Stimulated activated effector memory CD8-positive, alpha-beta T cell treated with anti-CD3 and anti-CD28 coated beads, Interleukin-12 subunit alpha, Interleukin-12 subunit beta, amount 100 ng/mL, for 72 hours (primary cell): ENCODE data around the gene TMEM158.

ENCODE experiments used
- ATAC-seq: fragments of 150-1000 bp; cut with Tn5 transposase; 2 replicates; pipeline ENCODE4 v1.10.0; 2021
- DNase-seq, 2 donors: peaks; one replicate each; pipeline ENCODE4 v3.0.0; 2021 to 2022; ENCODE audit warnings: low spot score in 2 of 2
- H3K27ac Mint-ChIP-seq: one replicate; pipeline ENCODE4 v1.8.0; 2022; ENCODE audit warnings: mild to moderate bottlenecking, mixed read lengths
- H3K36me3 Mint-ChIP-seq: one replicate; pipeline ENCODE4 v1.8.0; 2022; ENCODE audit warnings: mild to moderate bottlenecking, mixed read lengths
- H3K4me1 Mint-ChIP-seq: one replicate; pipeline ENCODE4 v1.8.0; 2022; ENCODE audit warnings: mixed read lengths
- H3K4me3 Mint-ChIP-seq: one replicate; pipeline ENCODE4 v1.8.0; 2022; ENCODE audit warnings: mild to moderate bottlenecking, mixed read lengths
- H3K9me3 Mint-ChIP-seq: one replicate; pipeline ENCODE4 v1.8.0; 2022; ENCODE audit warnings: mixed read lengths

TMEM158 gene

GRCh38 chr3:45218578-45219390, 7.3 kb downstream of the TMEM158 start:
- no peak for DNase-seq
- H3K36me3 Mint-ChIP-seq, result no peaks in the 10 kb centered on the region
- no peak for ATAC-seq
- no peak overlapping the region for H3K4me3 Mint-ChIP-seq
- H3K4me1 Mint-ChIP-seq, result no peaks in the 10 kb centered on the region
- no peak overlapping the region for H3K27ac Mint-ChIP-seq
- no peaks in the 10 kb centered on the region for H3K9me3 Mint-ChIP-seq

- Mint-ChIP-seq H3K9me3 (no peaks in the 10 kb centered on the region), H3K4me1 (no peaks in the 10 kb centered on the region), H3K36me3 (no peaks in the 10 kb centered on the region), H3K27ac (no peak overlapping the region), H3K4me3 (no peak overlapping the region)
- no peak for DNase-seq
- ATAC-seq, result no peak
These were observed 10.0 kb downstream of the TMEM158 start for GRCh38 chr3:45216021-45216609.

- Mint-ChIP-seq H3K36me3 (no peaks in the 10 kb centered on the region), H3K9me3 (no peaks in the 10 kb centered on the region), H3K4me3 (no peak overlapping the region), H3K27ac (no peak overlapping the region), H3K4me1 (peaks cover 4% of the 10 kb centered on the region)
- no peak for ATAC-seq
- no peak for DNase-seq
These were observed 10.6 kb downstream of the TMEM158 start for GRCh38 chr3:45215466-45215865.

- no peak for DNase-seq
- ATAC-seq, result no peak
- Mint-ChIP-seq H3K27ac (no peak overlapping the region), H3K36me3 (no peaks in the 10 kb centered on the region), H3K9me3 (no peaks in the 10 kb centered on the region), H3K4me1 (peaks cover 6% of the 10 kb centered on the region), H3K4me3 (no peak overlapping the region)
These were observed 11.9 kb downstream of the TMEM158 start for GRCh38 chr3:45214061-45214680.

GRCh38 chr3:45212095-45212468, 14.0 kb downstream of the TMEM158 start:
- Mint-ChIP-seq H3K4me1 (peaks cover 11% of the 10 kb centered on the region), H3K27ac (no peak overlapping the region), H3K9me3 (no peaks in the 10 kb centered on the region), H3K4me3 (no peak overlapping the region), H3K36me3 (no peaks in the 10 kb centered on the region)
- ATAC-seq (no peak), DNase-seq (no peak)

GRCh38 chr3:45211466-45212094, 14.5 kb downstream of the TMEM158 start:
- Mint-ChIP-seq H3K27ac (no peak overlapping the region), H3K9me3 (no peaks in the 10 kb centered on the region)

GRCh38 chr3:45210308-45211041, 15.6 kb downstream of the TMEM158 start:
- Mint-ChIP-seq H3K4me3 (no peak overlapping the region), H3K9me3 (no peaks in the 10 kb centered on the region), H3K36me3 (no peaks in the 10 kb centered on the region), H3K27ac (peak overlapping the region; percentile 10), H3K4me1 (peaks cover 11% of the 10 kb centered on the region)
- DNase-seq (peak; percentile 52 to 80), ATAC-seq (peak; percentile 91)

More at GRCh38 chr3:45211466-45212094, 14.5 kb downstream of the TMEM158 start:
- Mint-ChIP-seq H3K36me3 (no peaks in the 10 kb centered on the region), H3K4me3 (no peak overlapping the region), H3K4me1 (peaks cover 11% of the 10 kb centered on the region)
- no peak for DNase-seq
- ATAC-seq, result no peak

- DNase-seq (no peak), ATAC-seq (no peak)
- Mint-ChIP-seq H3K27ac (no peak overlapping the region), H3K36me3 (no peaks in the 10 kb centered on the region), H3K4me1 (peaks cover 11% of the 10 kb centered on the region), H3K9me3 (no peaks in the 10 kb centered on the region), H3K4me3 (no peak overlapping the region)
These were observed 16.6 kb downstream of the TMEM158 start for GRCh38 chr3:45209526-45209925.

GRCh38 chr3:45208586-45208985, 17.5 kb downstream of the TMEM158 start:
- no peak overlapping the region for H3K27ac Mint-ChIP-seq
- no peak overlapping the region for H3K4me3 Mint-ChIP-seq
- peak; percentile 68 for ATAC-seq
- no peaks in the 10 kb centered on the region for H3K36me3 Mint-ChIP-seq
- DNase-seq, result no peak
- peaks cover 11% of the 10 kb centered on the region for H3K4me1 Mint-ChIP-seq
- H3K9me3 Mint-ChIP-seq, result no peaks in the 10 kb centered on the region

GRCh38 chr3:45207446-45207845, 18.6 kb downstream of the TMEM158 start:
- peaks cover 11% of the 10 kb centered on the region for H3K4me1 Mint-ChIP-seq
- no peaks in the 10 kb centered on the region for H3K9me3 Mint-ChIP-seq
- H3K36me3 Mint-ChIP-seq, result no peaks in the 10 kb centered on the region
- no peak overlapping the region for H3K27ac Mint-ChIP-seq
- ATAC-seq (no peak), DNase-seq (no peak)
- H3K4me3 Mint-ChIP-seq, result no peak overlapping the region

GRCh38 chr3:45205126-45205525, 21.0 kb downstream of the TMEM158 start:
- no peaks in the 10 kb centered on the region for H3K36me3 Mint-ChIP-seq
- ATAC-seq (no peak), DNase-seq (no peak)
- no peak overlapping the region for H3K4me3 Mint-ChIP-seq
- no peaks in the 10 kb centered on the region for H3K9me3 Mint-ChIP-seq
- peaks cover 6% of the 10 kb centered on the region for H3K4me1 Mint-ChIP-seq
- no peak overlapping the region for H3K27ac Mint-ChIP-seq

GRCh38 chr3:45204136-45204535, 22.0 kb downstream of the TMEM158 start:
- Mint-ChIP-seq H3K36me3 (no peaks in the 10 kb centered on the region), H3K27ac (no peak overlapping the region), H3K4me3 (no peak overlapping the region), H3K4me1 (peaks cover 6% of the 10 kb centered on the region), H3K9me3 (no peaks in the 10 kb centered on the region)
- ATAC-seq (no peak), DNase-seq (no peak)

GRCh38 chr3:45199837-45200648, 26.0 kb downstream of the TMEM158 start:
- Mint-ChIP-seq H3K36me3 (no peaks in the 10 kb centered on the region), H3K4me3 (no peak overlapping the region), H3K4me1 (no peaks in the 10 kb centered on the region), H3K27ac (no peak overlapping the region), H3K9me3 (no peaks in the 10 kb centered on the region)
- ATAC-seq (no peak), DNase-seq (no peak)
